HEK293 (cell line): ENCODE data around the gene TNNT3.
A peak's percentile ranks its signal among the peaks of the same experiment; 100 is the strongest.

Experiments used
- CTCF ChIA-PET: fragments of 350-600 bp; formaldehyde crosslinking; extraction: SDS; loops from one replicate; lab custom pipeline; 2021; ENCODE audit warnings: antibody characterized with exemption; lab: Yijun Ruan, JAX
- POLR2A ChIA-PET: fragments of 300-600 bp; formaldehyde crosslinking; extraction: SDS; loops from one replicate; lab custom pipeline; 2020; ENCODE audit warnings: antibody characterized with exemption, inconsistent platforms; lab: Yijun Ruan, JAX
- H3K27ac ChIP-seq: fragments of 200-500 bp; sonication (Bioruptor generic); 2 replicates; pipeline ENCODE4 v1.5.1; 2014; ENCODE audit warnings: low read depth, low read length, control low read depth, inconsistent platforms; ENCODE audit errors: extremely low read depth
- H3K36me3 ChIP-seq, 2 experiments: fragments of 200-500 bp in 1 of 2; sonication (Bioruptor generic) in 1 of 2; 1 replicate in 1 of 2; 2 replicates in 1 of 2; pipeline ENCODE4 v1.5.1; 2014 to 2017; ENCODE audit warnings: inconsistent platforms in 2 of 2, low read length in 2 of 2; ENCODE audit not compliant: control insufficient read depth in 2 of 2, insufficient read depth in 1 of 2
- H3K4me1 ChIP-seq: fragments of 200-500 bp; sonication (Bioruptor generic); 2 replicates; pipeline ENCODE4 v1.5.1; 2014; ENCODE audit warnings: mild to moderate bottlenecking, low read length, inconsistent platforms; ENCODE audit not compliant: control insufficient read depth, insufficient read depth
- H3K4me3 ChIP-seq: 2 replicates; pipeline ENCODE4 v1.5.1; 2011; ENCODE audit warnings: low read depth, mild to moderate bottlenecking, control low read depth, low read length, moderate library complexity
- H3K9me3 ChIP-seq: fragments of 200-500 bp; sonication (Bioruptor generic); 2 replicates; pipeline ENCODE4 v1.5.1; 2014; ENCODE audit warnings: low read depth, low read length, inconsistent platforms; ENCODE audit not compliant: control insufficient read depth, insufficient read depth
- GLI2 ChIP-seq: fragments of 450-650 bp; formaldehyde crosslinking; IDR thresholded peaks from 2 replicates; pipeline ENCODE4; 2017; ENCODE audit warnings: missing biosample characterization, missing genetic modification characterization, low read depth, borderline replicate concordance
- GLIS1 ChIP-seq: fragments of 450-650 bp; formaldehyde crosslinking; IDR thresholded peaks from 2 replicates; pipeline ENCODE4 v1.5.1; 2016; ENCODE audit warnings: missing biosample characterization, missing genetic modification characterization
- HOXA7 ChIP-seq: sonication (generic); formaldehyde crosslinking; IDR thresholded peaks from 2 replicates; pipeline ENCODE4 v1.8.1; 2022; ENCODE audit warnings: missing genetic modification reagents, borderline replicate concordance
- RBAK ChIP-seq: fragments of 450-650 bp; formaldehyde crosslinking; IDR thresholded peaks from 2 replicates; pipeline ENCODE4 v1.5.1; 2016; ENCODE audit warnings: missing biosample characterization, missing genetic modification characterization
- TSHZ1 ChIP-seq: fragments of 450-650 bp; formaldehyde crosslinking; IDR thresholded peaks from 2 replicates; pipeline ENCODE4 v1.5.1; 2016; ENCODE audit warnings: missing biosample characterization, missing genetic modification characterization, borderline replicate concordance
- YY1 ChIP-seq: fragments of 450-650 bp; formaldehyde crosslinking; IDR thresholded peaks from 2 replicates; pipeline ENCODE4 v1.5.1; 2018; ENCODE audit warnings: missing biosample characterization, missing genetic modification characterization
- ZFP41 ChIP-seq: fragments of 450-650 bp; formaldehyde crosslinking; IDR thresholded peaks from 2 replicates; pipeline ENCODE4 v1.5.1; 2016; ENCODE audit warnings: missing biosample characterization, missing genetic modification characterization, borderline replicate concordance
- ZNF114 ChIP-seq: fragments of 450-650 bp; formaldehyde crosslinking; IDR thresholded peaks from 2 replicates; pipeline ENCODE4 v1.5.0; 2017; ENCODE audit warnings: missing biosample characterization, missing genetic modification characterization
- ZNF121 ChIP-seq: fragments of 450-650 bp; formaldehyde crosslinking; IDR thresholded peaks from 2 replicates; pipeline ENCODE4 v1.5.1; 2016; ENCODE audit warnings: missing biosample characterization, missing genetic modification characterization
- ZNF221 ChIP-seq: fragments of 450-650 bp; formaldehyde crosslinking; IDR thresholded peaks from 2 replicates; pipeline ENCODE4 v1.5.1; 2017; ENCODE audit warnings: missing biosample characterization, missing genetic modification characterization, borderline replicate concordance
- ZNF302 ChIP-seq: fragments of 450-650 bp; formaldehyde crosslinking; IDR thresholded peaks from 2 replicates; pipeline ENCODE4 v1.5.1; 2016; ENCODE audit warnings: missing biosample characterization, missing genetic modification characterization, low read depth
- ZNF335 ChIP-seq: fragments of 450-650 bp; formaldehyde crosslinking; conservative IDR thresholded peaks from 2 replicates; pipeline ENCODE4 v1.5.1; 2016; ENCODE audit warnings: missing biosample characterization, missing genetic modification characterization
- ZNF510 ChIP-seq: fragments of 450-650 bp; formaldehyde crosslinking; IDR thresholded peaks from 2 replicates; pipeline ENCODE4 v1.5.1; 2018; ENCODE audit warnings: mild to moderate bottlenecking, missing genetic modification characterization, missing biosample characterization; ENCODE audit not compliant: insufficient replicate concordance
- ZNF596 ChIP-seq: fragments of 450-650 bp; IDR thresholded peaks from 2 replicates; pipeline ENCODE4 v1.5.0; 2018; ENCODE audit warnings: missing biosample characterization, mild to moderate bottlenecking, missing genetic modification characterization, moderate library complexity
- ZNF600 ChIP-seq: fragments of 450-650 bp; formaldehyde crosslinking; IDR thresholded peaks from 2 replicates; pipeline ENCODE4 v1.5.1; 2016; ENCODE audit warnings: missing biosample characterization, missing genetic modification characterization
- ZNF692 ChIP-seq: fragments of 450-650 bp; formaldehyde crosslinking; IDR thresholded peaks from 2 replicates; pipeline ENCODE4 v1.5.1; 2016; ENCODE audit warnings: missing biosample characterization, missing genetic modification characterization
- ZNF768 ChIP-seq: fragments of 450-650 bp; formaldehyde crosslinking; IDR thresholded peaks from 2 replicates; pipeline ENCODE4 v1.5.1; 2018; ENCODE audit warnings: missing biosample characterization, mild to moderate bottlenecking, missing genetic modification characterization
- ZNF777 ChIP-seq: fragments of 450-650 bp; formaldehyde crosslinking; IDR thresholded peaks from 2 replicates; pipeline ENCODE4 v1.5.1; 2017; ENCODE audit warnings: missing biosample characterization, missing genetic modification characterization, borderline replicate concordance
- TF ChIP-seq, protein P1 (sequence below): fragments of 450-650 bp; formaldehyde crosslinking; IDR thresholded peaks from 2 replicates; pipeline ENCODE4 v1.5.1; 2016; ENCODE audit warnings: missing biosample characterization, missing genetic modification characterization

TNNT3 gene

GRCh38 chr11:1882265-1883238 is 37.0 kb upstream of the TNNT3 start (continued):
- TF ChIP-seq, protein P1, sequence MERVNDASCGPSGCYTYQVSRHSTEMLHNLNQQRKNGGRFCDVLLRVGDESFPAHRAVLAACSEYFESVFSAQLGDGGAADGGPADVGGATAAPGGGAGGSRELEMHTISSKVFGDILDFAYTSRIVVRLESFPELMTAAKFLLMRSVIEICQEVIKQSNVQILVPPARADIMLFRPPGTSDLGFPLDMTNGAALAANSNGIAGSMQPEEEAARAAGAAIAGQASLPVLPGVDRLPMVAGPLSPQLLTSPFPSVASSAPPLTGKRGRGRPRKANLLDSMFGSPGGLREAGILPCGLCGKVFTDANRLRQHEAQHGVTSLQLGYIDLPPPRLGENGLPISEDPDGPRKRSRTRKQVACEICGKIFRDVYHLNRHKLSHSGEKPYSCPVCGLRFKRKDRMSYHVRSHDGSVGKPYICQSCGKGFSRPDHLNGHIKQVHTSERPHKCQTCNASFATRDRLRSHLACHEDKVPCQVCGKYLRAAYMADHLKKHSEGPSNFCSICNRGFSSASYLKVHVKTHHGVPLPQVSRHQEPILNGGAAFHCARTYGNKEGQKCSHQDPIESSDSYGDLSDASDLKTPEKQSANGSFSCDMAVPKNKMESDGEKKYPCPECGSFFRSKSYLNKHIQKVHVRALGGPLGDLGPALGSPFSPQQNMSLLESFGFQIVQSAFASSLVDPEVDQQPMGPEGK = peak; percentile 46; the same call in 1 of the 2 replicates
- no peak for TF ChIP-seq ZNF121
- TF ChIP-seq, all 188 proteins: peak for 10

GRCh38 chr11:1883346-1884302 is 35.9 kb upstream of the TNNT3 start:
- TF ChIP-seq YY1 (tag by site-specific recombination) (no peak), ZFP41 (tag by site-specific recombination) (no peak), ZNF221 (tag by site-specific recombination) (no peak), GLI2 (tag by site-specific recombination) (no peak), ZNF777 (tag by site-specific recombination) (no peak), TSHZ1 (tag by site-specific recombination) (no peak), ZNF596 (tag by site-specific recombination) (no peak), ZNF692 (no peak), ZNF335 (no peak), ZNF114 (tag by site-specific recombination) (no peak), ZNF510 (tag by site-specific recombination) (no peak), ZNF121 (no peak), RBAK (no peak), ZNF302 (tag by site-specific recombination) (no peak), HOXA7 (CRISPR knock-in tag) (no peak), ZNF768 (no peak), ZNF600 (tag by site-specific recombination) (no peak), GLIS1 (tag by site-specific recombination) (no peak)
- Histone ChIP-seq H3K4me1 (no peaks in the 10 kb centered on the region), H3K9me3 (no peaks in the 10 kb centered on the region), H3K4me3 (no peak overlapping the region), H3K27ac (no peak overlapping the region), H3K36me3 (no peaks in the 10 kb centered on the region)
- ChIA-PET POLR2A (interaction anchor here (1.0 kb wide), 1 partner anchor 273 kb away, joined by 4 read pairs; no protein-coding TSS in a partner anchor), CTCF (interaction anchor here (0.6 to 3.9 kb wide), 15 partner anchors 8 to 267 kb away, joined by 3 to 119 read pairs (median 5); partner anchors contain the start of genes H19, PRR33 and SYT8)
